K562 (cell line): ENCODE results near the gene NEK1. TPM values are rescaled to one million over a fixed set of nuclear protein-coding genes. Genes with fewer than 3 reads are reported as not detected.

Experiments used
- ATF6 ChIP-seq: sonication (generic); formaldehyde crosslinking; IDR thresholded peaks from 2 replicates; pipeline ENCODE4 v1.4.0; 2020; ENCODE audit warnings: mild to moderate bottlenecking, missing genetic modification reagents
- CHD2 ChIP-seq: IDR thresholded peaks from 2 replicates; pipeline ENCODE4 v1.6.1; 2011; ENCODE audit warnings: low read depth, low read length
- PTRF ChIP-seq: fragments of 450-650 bp; IDR thresholded peaks from 2 replicates; pipeline ENCODE4 v1.6.1; 2016; ENCODE audit warnings: mild to moderate bottlenecking, missing genetic modification characterization, missing compliant biosample characterization
- RBBP5 ChIP-seq: fragments of 200-600 bp; sonication (generic); IDR thresholded peaks from 2 replicates; pipeline ENCODE4 v1.6.1; 2012; ENCODE audit warnings: borderline replicate concordance, mild to moderate bottlenecking, low read length, control low read depth, inconsistent platforms; ENCODE audit not compliant: insufficient read depth, poor library complexity, severe bottlenecking
- RBM17 ChIP-seq: fragments of 200-400 bp; formaldehyde crosslinking; IDR thresholded peaks from 2 replicates; pipeline ENCODE4 v1.6.1; 2017; ENCODE audit warnings: low read depth, mild to moderate bottlenecking, low read length, borderline replicate concordance
- RFX1 ChIP-seq: fragments of 450-650 bp; IDR thresholded peaks from 2 replicates; pipeline ENCODE4 v1.6.1; 2016; ENCODE audit warnings: mild to moderate bottlenecking, moderate library complexity
- TEAD1 ChIP-seq, 2 experiments: fragments of 450-650 bp in 1 of 2; sonication (generic) in 1 of 2; formaldehyde crosslinking; IDR thresholded peaks; 2 replicates each; pipeline versions ENCODE4 v1.4.0 to v1.8.0; 2020 to 2022; ENCODE audit warnings: mild to moderate bottlenecking in 2 of 2, missing genetic modification reagents in 1 of 2
- THRA ChIP-seq: fragments of 450-650 bp; IDR thresholded peaks from 2 replicates; pipeline ENCODE4 v1.6.1; 2017; ENCODE audit warnings: mild to moderate bottlenecking, moderate library complexity
- ZNF282 ChIP-seq: sonication (generic); formaldehyde crosslinking; IDR thresholded peaks from 2 replicates; pipeline ENCODE4 v1.8.1; 2023; ENCODE audit warnings: missing genetic modification reagents
- ZNF3 ChIP-seq: fragments of 250-450 bp; sonication (Bioruptor Pico); IDR thresholded peaks from 2 replicates; pipeline ENCODE4 v1.5.0; 2021; ENCODE audit warnings: mild to moderate bottlenecking, moderate library complexity
- ZNF398 ChIP-seq: fragments of 250-450 bp; sonication (Bioruptor Pico); IDR thresholded peaks from 2 replicates; pipeline ENCODE4 v1.8.0; 2021; ENCODE audit warnings: moderate library complexity, mild to moderate bottlenecking, inconsistent platforms
- ZNF609 ChIP-seq: sonication (generic); formaldehyde crosslinking; IDR thresholded peaks from 2 replicates; pipeline ENCODE4 v1.8.1; 2023; ENCODE audit warnings: missing genetic modification reagents, mild to moderate bottlenecking, borderline replicate concordance
- ZNF740 ChIP-seq, 3 experiments: fragments of 200-800 bp in 1 of 3; sonication (Bioruptor generic) in 1 of 3; sonication (generic) in 1 of 3; formaldehyde crosslinking in 1 of 3; IDR thresholded peaks; 2 replicates each; pipeline versions ENCODE4 v1.6.1 to v1.8.0; 2016 to 2022; ENCODE audit warnings: mild to moderate bottlenecking in 2 of 3, missing compliant biosample characterization in 2 of 3, missing genetic modification characterization in 2 of 3, missing genetic modification reagents in 1 of 3
- polyA plus RNA-seq, 8 experiments: library from polyadenylated mRNA; depleted of rRNA in 4 of 8; stranded (reverse) in 5 of 8; unstranded in 3 of 8; fragments of >200 nt; fragmentation: Nextera tagmentation in 2 of 8; fragmentation: Illumina TruSeq in 1 of 8; extraction: Ambion mirVana in 2 of 8; extraction: Trizol in 1 of 8; gene quantifications; 2 replicates each; pipeline versions ENCODE4 v1.2.1 to v1.2.3, GENCODE V29; 2011 to 2014; ENCODE audit warnings: inconsistent platforms in 1 of 8, missing spikeins in 1 of 8
- total RNA-seq, 7 experiments: library from RNA; depleted of rRNA in 6 of 7; stranded (reverse); fragments of >200 nt in 6 of 7; fragmentation: Illumina TruSeq in 2 of 7; extraction: Trizol in 2 of 7; gene quantifications; 2 replicates each; pipeline versions ENCODE4 v1.2.1 to v1.2.3, GENCODE V29; 2011 to 2021; ENCODE audit warnings: low replicate concordance in 1 of 7

NEK1 gene
- total and polyA plus RNA-seq, 9 of the 15 experiments (the other 6 are each of a cell fraction or from before 2014, with no cell fraction given): 6.2 to 15.7 (median 10.3) TPM

GRCh38 chr4:169619958-169620879 lies 7.8 kb upstream of the NEK1 start, which contains the start of gene CLCN3 (continued):
- no peak for TF ChIP-seq RBM17
- no peak for TF ChIP-seq THRA
- TF ChIP-seq ATF6 (CRISPR knock-in tag): 0 out of 2 replicates have a peak, but pooled peaks have one; percentile 76
- TF ChIP-seq RFX1: no peak
- peak; percentile 63; the same call in 1 of the 2 replicates for TF ChIP-seq ZNF609 (CRISPR knock-in tag)
- no peak for TF ChIP-seq ZNF3
- TF ChIP-seq ZNF740 (CRISPR knock-in tag; IDR thresholded peaks at IDR 0.05): no peak
- no peak for TF ChIP-seq ZNF740 (tag; IDR thresholded peaks at IDR 0.05)
- peak; percentile 37 for TF ChIP-seq RBBP5
- 0 out of 4 replicates have a peak, but pooled peaks have one; percentile 37 to 54 for TF ChIP-seq TEAD1 (CRISPR knock-in tag; IDR thresholded peaks at IDR 0.05)
- TF ChIP-seq CHD2: peak; percentile 82
- no peak for TF ChIP-seq ZNF398
- TF ChIP-seq PTRF (tag): no peak
- no peak for TF ChIP-seq ZNF282
